IPS-18a (cell line): ENCODE measurements around the gene COG6.

Experiments used
- H3K27ac ChIP-seq: one replicate; pipeline ENCODE4 v1.5.1; 2013; ENCODE audit warnings: low read length
- H3K27me3 ChIP-seq: one replicate; pipeline ENCODE4 v1.6.1; 2013; ENCODE audit warnings: mild to moderate bottlenecking, low read length; ENCODE audit not compliant: control insufficient read depth, insufficient read depth
- H3K36me3 ChIP-seq: one replicate; pipeline ENCODE4 v1.6.1; 2013; ENCODE audit warnings: low read depth, low read length; ENCODE audit not compliant: control insufficient read depth
- H3K4me1 ChIP-seq: one replicate; pipeline ENCODE4 v1.6.1; 2013; ENCODE audit warnings: low read depth, low read length; ENCODE audit not compliant: control insufficient read depth
- H3K4me3 ChIP-seq: one replicate; pipeline ENCODE4 v1.5.1; 2013; ENCODE audit warnings: low read length
- H3K9ac ChIP-seq: one replicate; pipeline ENCODE4 v1.6.1; 2013; ENCODE audit warnings: mild to moderate bottlenecking, low read length, moderate library complexity
- H3K9me3 ChIP-seq: one replicate; pipeline ENCODE4 v1.6.1; 2013; ENCODE audit warnings: low read depth, low read length; ENCODE audit not compliant: control insufficient read depth

The COG6 gene

DNA sequence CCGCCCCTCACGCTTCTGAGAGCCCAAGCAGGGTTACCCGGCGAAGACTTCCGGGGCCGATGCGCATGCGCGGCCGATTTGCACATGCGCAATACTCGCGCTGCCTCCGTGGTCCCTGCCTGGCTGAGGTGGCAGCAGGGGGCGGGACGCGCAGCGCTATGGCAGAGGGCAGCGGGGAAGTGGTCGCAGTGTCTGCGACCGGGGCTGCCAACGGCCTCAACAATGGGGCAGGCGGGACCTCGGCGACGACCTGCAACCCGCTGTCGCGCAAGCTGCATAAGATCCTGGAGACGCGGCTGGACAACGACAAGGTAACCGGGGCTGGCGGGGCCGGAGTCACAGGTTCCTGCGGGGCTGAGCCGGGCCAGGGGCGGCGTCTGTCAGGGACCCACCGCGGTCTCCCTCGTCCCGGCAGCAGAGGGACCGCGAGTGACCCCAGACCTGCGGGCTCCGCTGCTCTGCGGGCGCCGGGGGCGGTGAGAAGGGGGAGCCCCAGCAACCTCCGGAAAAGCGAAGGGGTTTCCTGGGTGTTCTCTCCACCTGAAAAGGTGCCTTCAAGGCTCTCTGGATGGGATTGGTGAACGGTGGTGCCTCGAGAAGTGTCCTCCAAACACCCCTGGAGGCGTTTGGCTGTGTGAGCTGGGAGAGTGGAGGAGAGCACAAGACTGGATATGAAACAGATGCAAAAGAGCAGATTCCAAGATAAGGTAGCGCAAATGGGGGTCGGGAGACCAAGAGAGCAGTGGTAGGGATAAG lies at the start of gene COG6:
Gene COG6 (plus strand): TSS at position 94 of the 756 bp plus-strand sequence. CDS start 65 bp downstream, at position 159.
- Histone ChIP-seq H3K4me1 (peaks cover 4% of the 10 kb centered on the region), H3K27me3 (no peaks in the 10 kb centered on the region), H3K9ac (peak within 1 kb of the TSS; percentile 56), H3K4me3 (peak within 1 kb of the TSS; percentile 87), H3K36me3 (peaks cover 1% of the 10 kb centered on the region), H3K9me3 (no peaks in the 10 kb centered on the region), H3K27ac (no peak within 1 kb of the TSS)

DNA sequence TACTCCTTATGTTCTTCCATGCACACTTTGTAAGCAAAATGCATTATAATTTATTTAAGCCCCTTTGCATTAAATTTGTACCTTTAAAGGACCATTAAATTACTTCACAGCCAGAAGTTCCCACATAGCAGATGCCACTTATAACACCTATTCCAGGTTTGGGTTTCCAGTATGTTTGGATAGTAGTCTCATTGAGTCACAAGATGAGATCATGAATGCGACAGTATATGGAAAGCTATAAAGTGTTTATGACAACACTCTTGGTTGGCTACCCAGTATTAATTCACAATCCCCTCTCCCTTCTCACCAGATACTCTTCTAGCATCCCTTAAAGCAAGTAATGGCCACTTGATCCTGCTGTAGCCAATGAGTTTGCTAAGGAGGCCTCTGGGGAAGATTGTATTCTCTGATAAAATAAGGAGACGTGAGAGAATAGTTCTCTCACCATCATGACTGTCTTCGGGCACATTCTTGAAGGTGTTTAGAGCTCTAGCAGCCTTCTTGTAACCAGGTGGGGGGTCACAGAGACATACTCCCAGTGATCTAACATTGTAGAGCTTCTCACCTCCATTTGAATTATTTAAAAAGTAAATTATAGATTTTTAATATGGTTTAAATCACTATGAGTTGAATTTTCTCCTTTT lies 49.7 kb upstream of the COG6 start:
- Histone ChIP-seq H3K4me1 (peaks cover 8% of the 10 kb centered on the region), H3K27me3 (peaks cover 36% of the 10 kb centered on the region), H3K9ac (no peak overlapping the region), H3K9me3 (no peaks in the 10 kb centered on the region), H3K27ac (no peak overlapping the region), H3K4me3 (no peak overlapping the region), H3K36me3 (no peaks in the 10 kb centered on the region)

DNA sequence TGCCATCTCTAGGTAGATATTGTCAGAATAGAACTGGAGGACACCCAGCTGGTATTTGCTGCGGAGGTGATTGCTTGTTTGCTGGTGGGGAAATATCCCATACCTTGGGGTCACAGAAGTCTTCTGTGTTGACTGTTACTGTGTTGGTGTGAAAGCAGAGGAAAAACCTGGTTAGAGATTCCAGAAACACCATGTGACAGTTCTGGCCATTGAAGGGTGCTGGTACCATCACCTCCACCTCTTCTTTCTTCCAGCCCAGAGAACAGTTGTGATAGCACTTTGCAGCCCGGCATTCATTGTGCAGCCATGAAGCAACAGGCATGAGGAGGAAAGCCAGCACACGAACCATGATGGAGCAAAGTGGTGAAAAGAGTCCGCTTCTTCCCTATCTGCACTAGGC lies 47.6 kb upstream of the COG6 start:
- Histone ChIP-seq H3K27me3 (peaks cover 19% of the 10 kb centered on the region), H3K36me3 (no peaks in the 10 kb centered on the region), H3K9ac (no peak overlapping the region), H3K4me1 (peaks cover 5% of the 10 kb centered on the region), H3K4me3 (no peak overlapping the region), H3K9me3 (no peaks in the 10 kb centered on the region), H3K27ac (no peak overlapping the region)

GRCh38 chr13:39612023-39612637 lies 43.3 kb upstream of the COG6 start:
- Histone ChIP-seq H3K4me1 (peaks cover 5% of the 10 kb centered on the region), H3K9me3 (no peaks in the 10 kb centered on the region), H3K27me3 (no peaks in the 10 kb centered on the region), H3K27ac (no peak overlapping the region), H3K36me3 (no peaks in the 10 kb centered on the region), H3K4me3 (no peak overlapping the region), H3K9ac (no peak overlapping the region)

DNA sequence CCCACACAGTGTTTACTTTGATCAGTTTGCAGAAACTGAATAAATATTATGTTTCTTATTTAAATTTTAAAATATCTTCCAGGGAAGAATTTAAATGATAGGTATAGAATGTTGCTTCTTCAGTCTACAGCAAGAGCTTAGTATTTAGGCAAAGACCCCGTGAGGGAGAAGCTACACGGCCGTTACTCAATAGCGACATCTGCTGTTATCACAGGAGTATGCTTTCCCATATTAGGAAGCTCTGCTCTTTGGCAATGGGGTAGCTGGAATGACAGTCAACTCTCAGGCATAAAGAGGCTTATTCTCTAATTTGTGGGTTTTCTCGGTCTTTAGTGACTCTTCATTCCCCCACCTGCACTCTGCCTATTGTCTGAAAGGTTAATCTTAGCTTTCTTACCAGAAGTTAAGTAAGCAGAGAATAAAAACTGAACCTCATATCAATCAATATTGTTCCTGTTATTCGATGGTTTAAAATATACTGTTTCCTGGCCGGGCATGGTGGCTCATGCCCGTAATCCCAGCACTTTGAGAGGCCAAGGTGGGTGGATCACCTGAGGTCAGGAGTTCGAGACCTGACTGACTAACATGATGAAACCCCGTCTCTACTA lies 39.3 kb upstream of the COG6 start:
- H3K27ac ChIP-seq = no peak overlapping the region
- H3K9ac ChIP-seq = no peak overlapping the region

GRCh38 chr13:39618561-39618960 lies 36.9 kb upstream of the COG6 start:
- H3K27me3 ChIP-seq = no peaks in the 10 kb centered on the region
- no peak overlapping the region for H3K4me3 ChIP-seq
- H3K36me3 ChIP-seq = no peaks in the 10 kb centered on the region
- no peaks in the 10 kb centered on the region for H3K9me3 ChIP-seq
- no peak overlapping the region for H3K9ac ChIP-seq
- no peaks in the 10 kb centered on the region for H3K4me1 ChIP-seq
- H3K27ac ChIP-seq = no peak overlapping the region

More for the DNA sequence above, 39.3 kb upstream of the COG6 start:
- Histone ChIP-seq H3K9me3 (no peaks in the 10 kb centered on the region), H3K27me3 (no peaks in the 10 kb centered on the region), H3K36me3 (no peaks in the 10 kb centered on the region), H3K4me1 (peaks cover 5% of the 10 kb centered on the region), H3K4me3 (no peak overlapping the region)

- Histone ChIP-seq H3K9ac (no peak overlapping the region), H3K27ac (no peak overlapping the region), H3K4me1 (no peaks in the 10 kb centered on the region), H3K27me3 (no peaks in the 10 kb centered on the region), H3K4me3 (no peak overlapping the region), H3K9me3 (no peaks in the 10 kb centered on the region), H3K36me3 (no peaks in the 10 kb centered on the region)
Measured at GRCh38 chr13:39623466-39623865, 32.0 kb upstream of the COG6 start.

- Histone ChIP-seq H3K4me3 (no peak overlapping the region), H3K9me3 (no peaks in the 10 kb centered on the region), H3K27me3 (no peaks in the 10 kb centered on the region), H3K36me3 (no peaks in the 10 kb centered on the region), H3K27ac (no peak overlapping the region), H3K4me1 (peaks cover 4% of the 10 kb centered on the region), H3K9ac (no peak overlapping the region)
Measured at GRCh38 chr13:39631307-39631706, 24.2 kb upstream of the COG6 start.

GRCh38 chr13:39632994-39633393 lies 22.5 kb upstream of the COG6 start:
- Histone ChIP-seq H3K27me3 (no peaks in the 10 kb centered on the region), H3K27ac (no peak overlapping the region), H3K4me3 (no peak overlapping the region), H3K36me3 (no peaks in the 10 kb centered on the region), H3K9me3 (no peaks in the 10 kb centered on the region), H3K4me1 (peaks cover 4% of the 10 kb centered on the region), H3K9ac (no peak overlapping the region)

GRCh38 chr13:39635564-39635963 lies 19.9 kb upstream of the COG6 start:
- H3K4me1 ChIP-seq = peaks cover 4% of the 10 kb centered on the region
- no peaks in the 10 kb centered on the region for H3K9me3 ChIP-seq
- H3K36me3 ChIP-seq = no peaks in the 10 kb centered on the region
- no peak overlapping the region for H3K4me3 ChIP-seq
- H3K27ac ChIP-seq = no peak overlapping the region
- H3K27me3 ChIP-seq = no peaks in the 10 kb centered on the region
- no peak overlapping the region for H3K9ac ChIP-seq

DNA sequence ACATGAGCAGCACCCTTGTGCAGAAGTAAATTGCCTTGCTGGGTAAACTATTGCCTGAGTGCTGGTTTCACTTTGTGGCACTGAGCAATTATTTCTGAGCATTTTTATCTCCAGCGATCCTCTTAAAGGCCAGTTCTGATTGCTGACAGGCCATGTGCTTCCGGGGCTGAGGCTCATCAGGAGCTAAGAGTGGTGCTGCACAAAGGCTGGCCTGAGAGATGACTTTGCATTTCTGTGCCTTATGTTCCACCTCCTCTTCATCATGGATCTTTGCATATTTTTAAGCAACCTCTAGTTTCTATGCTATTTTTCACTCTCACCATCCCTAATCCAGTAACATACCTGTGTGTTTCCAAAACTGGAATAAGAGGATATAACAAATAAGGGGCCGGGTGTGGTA lies 17.6 kb upstream of the COG6 start:
- Histone ChIP-seq H3K9ac (no peak overlapping the region), H3K36me3 (no peaks in the 10 kb centered on the region), H3K4me1 (peaks cover 4% of the 10 kb centered on the region), H3K27ac (no peak overlapping the region), H3K27me3 (no peaks in the 10 kb centered on the region), H3K4me3 (no peak overlapping the region), H3K9me3 (no peaks in the 10 kb centered on the region)
